ENCODE results near the gene MYADML2.

MYADML2 gene

GRCh38 chr17:81908793-81909192 is 38.2 kb downstream of the MYADML2 start:
- DNase-seq: no peak

DNA sequence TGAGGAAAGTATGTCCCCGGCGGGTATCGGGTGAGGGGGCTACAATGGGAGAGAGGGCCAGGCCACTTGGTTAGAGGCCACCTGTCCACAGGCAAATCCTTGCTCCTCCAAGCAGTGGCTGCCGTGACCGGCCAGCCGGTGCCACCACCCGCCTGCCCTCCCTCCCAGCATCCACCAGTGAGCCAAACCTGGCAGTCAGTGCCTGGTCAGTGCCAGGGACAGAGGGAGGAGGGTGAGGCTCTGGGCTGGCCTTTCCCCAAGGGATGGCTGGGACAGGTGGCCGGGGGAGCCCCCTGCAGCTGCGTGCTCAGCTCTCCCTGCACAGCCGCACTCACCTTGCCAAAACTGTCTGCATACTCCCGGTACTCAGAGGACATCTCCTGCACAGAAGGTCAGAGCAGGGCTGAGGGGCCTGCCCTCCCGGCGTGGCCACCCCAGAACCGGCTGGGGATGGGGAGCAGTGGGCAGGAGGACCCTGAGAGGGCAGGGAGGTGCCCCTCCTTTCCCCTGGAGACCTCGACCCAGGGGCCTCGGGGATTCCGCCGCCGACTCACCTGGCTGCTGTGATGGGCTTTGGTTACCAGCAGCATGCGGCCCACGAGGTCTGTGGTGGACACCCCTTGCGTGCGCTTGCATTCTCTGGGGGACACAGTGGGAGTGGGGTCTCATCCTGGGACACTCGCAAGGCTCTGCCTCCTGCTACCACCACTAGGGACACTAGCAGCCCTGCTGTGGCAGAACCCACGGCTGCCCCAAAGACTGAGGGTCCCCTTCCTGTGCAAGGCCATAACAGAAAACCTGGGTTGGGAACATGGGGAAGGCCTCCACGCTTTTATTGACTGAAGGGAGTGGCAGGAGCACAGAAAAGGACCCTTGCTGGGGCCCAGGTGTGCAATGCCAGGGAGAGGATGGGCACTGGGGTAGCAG is 39.6 kb downstream of the MYADML2 start:
- no peak for DNase-seq

GRCh38 chr17:81906476-81907218 is 40.4 kb downstream of the MYADML2 start:
- no peak for DNase-seq

GRCh38 chr17:81905993-81906392 is 41.0 kb downstream of the MYADML2 start:
- DNase-seq: no peak

GRCh38 chr17:81905424-81905875 is 41.6 kb downstream of the MYADML2 start:
- no peak for DNase-seq

DNA sequence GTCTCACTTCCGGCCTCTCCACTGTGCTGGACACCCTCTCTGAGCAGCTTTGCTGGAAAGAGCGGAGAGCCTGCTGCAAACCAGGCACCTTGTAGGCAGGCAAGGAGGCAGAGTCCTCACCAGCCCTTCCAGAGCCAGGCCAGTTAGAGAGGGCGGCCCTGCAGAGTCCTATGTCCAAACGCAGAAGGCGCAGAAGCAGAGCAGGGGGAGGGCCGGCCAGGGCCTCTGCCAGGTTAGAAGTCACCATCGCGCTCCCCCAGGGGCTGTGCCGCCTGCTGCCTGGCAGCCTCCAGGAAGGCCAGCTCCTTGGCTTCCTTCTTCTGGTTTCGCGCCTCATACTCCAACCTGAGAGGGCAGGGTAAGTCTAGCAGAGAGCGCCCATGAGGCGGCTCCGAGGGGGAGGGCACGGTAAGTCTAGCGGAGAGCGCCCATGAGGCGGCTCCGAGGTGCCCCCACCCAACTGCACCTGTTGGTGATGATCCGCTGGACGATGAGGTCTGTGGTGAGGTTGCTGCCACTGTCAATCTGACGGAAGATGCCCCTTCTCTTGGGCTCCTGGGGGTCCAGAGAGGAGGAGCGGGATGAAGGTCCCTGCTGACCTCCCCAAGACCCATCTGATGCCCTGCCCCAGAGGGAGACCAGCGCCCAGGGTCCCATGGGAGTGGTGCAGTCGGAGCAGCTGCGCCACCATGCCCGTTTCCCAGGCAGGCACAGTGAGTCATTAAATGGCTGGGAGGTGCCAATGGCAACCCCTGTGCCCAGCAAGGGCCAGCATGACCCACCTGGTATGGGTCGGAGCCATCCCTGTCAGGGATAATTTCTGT is 42.2 kb downstream of the MYADML2 start:
- DNase-seq: no peak

DNA sequence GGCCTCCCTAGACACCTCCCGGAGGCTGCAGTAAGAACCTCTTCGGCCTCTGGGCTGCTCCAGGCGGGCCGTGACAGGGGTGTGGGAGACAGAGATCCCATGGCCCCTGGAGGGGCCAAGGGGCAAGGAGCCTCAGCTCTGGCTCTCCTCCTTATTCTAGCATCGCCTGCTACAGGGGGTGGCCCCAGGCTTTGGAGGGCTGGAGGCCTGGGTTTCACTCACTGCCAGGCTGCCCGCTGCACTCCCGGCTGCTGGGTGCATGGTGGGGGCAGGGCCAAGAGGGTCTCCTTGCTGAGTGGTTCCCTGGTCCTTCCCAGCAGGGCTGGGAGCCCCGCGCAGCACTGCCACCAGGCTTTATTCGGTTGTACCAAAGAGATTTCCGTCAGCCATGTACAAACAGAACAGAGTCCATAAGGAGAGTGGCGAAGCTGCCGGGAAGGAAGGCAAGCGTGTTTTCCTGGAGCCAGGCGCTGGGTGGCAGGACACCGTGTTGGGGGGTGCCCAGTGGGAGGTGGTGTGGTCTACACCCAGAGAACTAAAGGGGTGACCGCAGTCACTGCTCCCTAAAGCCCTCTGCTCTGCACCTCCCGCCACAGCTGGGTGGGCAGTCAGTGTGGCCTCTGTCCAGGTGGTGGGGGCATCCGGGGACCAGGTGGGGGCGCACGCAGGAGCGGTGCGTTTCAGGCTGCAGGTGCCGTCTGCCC is 43.0 kb downstream of the MYADML2 start:
- DNase-seq: no peak

GRCh38 chr17:81903415-81903831 is 43.6 kb downstream of the MYADML2 start:
- DNase-seq: no peak

DNA sequence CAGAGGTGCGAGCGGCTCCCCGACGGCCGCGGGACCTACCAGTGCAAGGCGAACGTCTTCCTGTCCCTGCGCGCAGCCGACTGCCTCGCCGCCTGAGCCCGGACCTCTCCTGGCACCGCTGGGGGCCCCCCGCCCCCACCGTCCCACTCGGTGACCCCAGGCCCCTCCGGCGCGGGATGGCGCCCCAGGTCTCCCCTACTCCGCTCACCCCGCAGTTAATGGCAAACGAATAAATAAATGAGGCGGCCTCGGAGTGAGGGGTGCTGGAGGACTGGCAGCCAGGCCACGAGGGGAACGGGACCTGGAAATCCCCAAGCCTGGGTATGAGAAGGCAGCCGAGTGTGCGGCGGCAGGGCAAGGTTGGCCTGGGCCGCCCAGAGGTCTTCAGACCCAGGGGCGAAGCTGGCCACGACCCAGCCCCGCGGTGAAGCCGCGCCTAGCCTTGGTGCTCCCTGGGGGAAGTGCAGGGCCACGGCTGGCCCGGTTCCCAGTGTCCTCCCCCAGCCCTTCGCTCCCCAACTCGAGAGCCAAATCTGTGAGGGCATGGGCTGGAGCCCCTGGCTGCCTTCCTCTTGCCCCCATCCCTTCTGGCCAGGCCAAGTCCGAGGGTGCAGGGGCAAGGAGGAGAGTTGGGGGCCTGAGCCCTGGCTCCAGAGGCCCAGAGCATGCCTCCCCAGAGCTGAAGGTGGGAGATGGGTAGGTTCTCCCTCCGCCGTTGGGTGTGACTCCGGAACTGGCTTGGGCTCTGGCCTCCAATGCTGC is 44.2 kb downstream of the MYADML2 start:
- DNase-seq: no peak

GRCh38 chr17:81902023-81902652 is 44.9 kb downstream of the MYADML2 start, which contains the start of gene NPB:
TSS of gene NPB (plus strand) at chr17:81902238. CDS start at chr17:81902278, 40 bp downstream.
- DNase-seq: no peak

- DNase-seq: no peak
Observed at GRCh38 chr17:81901167-81902022, 45.6 kb downstream of the MYADML2 start.

DNA sequence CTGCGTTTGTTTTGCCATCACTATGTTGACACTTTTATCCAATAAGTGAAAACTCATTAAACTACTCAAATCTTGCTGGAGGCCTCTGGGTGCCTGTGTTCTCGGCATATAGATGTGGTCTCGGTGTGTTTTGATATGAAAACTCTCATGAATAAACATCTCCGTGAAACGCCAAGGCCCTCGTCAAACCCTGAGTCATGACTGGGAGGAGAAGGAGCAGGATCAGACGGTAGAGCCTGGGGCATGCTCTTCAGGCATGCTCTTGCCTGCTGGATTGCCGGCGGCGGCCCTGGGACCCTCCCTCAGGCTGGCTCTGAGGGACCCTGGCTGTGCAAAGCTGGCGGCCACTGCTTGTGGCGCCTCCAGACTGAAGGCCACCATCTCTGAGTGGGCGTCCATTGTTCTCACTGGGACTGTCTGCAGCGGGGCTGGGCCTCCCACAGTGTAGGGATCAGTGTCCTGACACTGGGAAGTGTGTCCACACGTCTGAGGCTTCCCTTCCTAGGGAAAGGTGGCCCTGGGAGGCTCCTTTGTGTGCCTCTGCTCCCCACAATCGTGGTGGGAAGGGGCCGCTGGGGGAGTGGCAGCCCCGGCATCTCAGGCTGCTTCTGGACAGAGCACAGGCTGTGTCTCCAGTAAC is 46.7 kb downstream of the MYADML2 start:
- no peak for DNase-seq

- no peak for DNase-seq
Observed at GRCh38 chr17:81899514-81900166, 47.4 kb downstream of the MYADML2 start.

DNA sequence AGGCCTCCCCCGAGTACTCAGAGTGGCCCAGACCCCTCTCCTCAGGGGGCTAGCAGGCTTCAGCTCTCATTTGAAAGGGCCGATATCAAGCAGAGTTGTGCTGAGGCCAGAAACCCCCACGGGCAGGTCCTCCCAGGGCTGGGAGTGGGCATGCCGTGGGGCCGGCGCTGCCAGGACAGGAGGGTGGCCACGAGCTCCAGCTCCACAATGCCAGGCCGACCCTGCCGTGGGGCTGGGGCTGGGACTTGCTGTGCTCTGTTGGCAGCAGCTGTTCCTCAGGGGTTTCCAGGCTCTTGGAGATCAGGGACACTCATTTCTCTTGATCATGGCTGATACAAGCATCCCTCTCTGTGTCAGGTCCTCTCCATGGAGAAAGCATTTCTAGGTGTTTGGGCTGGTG is 48.1 kb downstream of the MYADML2 start:
- DNase-seq: no peak

- DNase-seq: no peak
Observed at GRCh38 chr17:81898029-81898866, 48.8 kb downstream of the MYADML2 start.

- no peak for DNase-seq
Observed at GRCh38 chr17:81895400-81895799, 51.6 kb downstream of the MYADML2 start.

DNA sequence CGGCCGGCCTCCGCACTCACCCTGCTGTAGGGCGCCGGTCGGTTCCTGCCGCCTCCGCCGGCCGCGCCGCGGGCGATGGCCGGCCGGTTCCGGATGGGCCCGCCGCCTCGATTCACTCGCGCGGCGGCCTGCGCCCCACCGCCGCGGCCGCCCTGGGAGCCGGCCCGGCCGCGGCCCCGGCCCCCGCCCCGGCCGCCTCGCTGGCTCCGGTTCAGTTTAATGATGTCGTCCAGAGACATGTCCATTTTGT is 55.8 kb downstream of the MYADML2 start:
- DNase-seq: no peak

All from activated CD4-positive, alpha-beta T cell treated with anti-CD3 and anti-CD28 coated beads, Interleukin-2, amount 50 U/mL, for 16 hours (primary cell).